HepG2 (cell line): Measurements from ENCODE around the gene OVOL2. TPM values are rescaled to one million over a fixed set of nuclear protein-coding genes. Genes with fewer than 3 reads are reported as not detected.
A peak's percentile ranks its signal among the peaks of the same experiment; 100 is the strongest.

ENCODE experiments used
- CEBPB ChIP-seq: IDR thresholded peaks from 2 replicates; pipeline ENCODE4 v1.6.1; 2011; ENCODE audit warnings: low read depth, low read length, improper control_type of control experiment, borderline replicate concordance
- ERF ChIP-seq: IDR thresholded peaks from 2 replicates; pipeline ENCODE4 v1.6.1; 2018; ENCODE audit warnings: missing biosample characterization, missing genetic modification reagents
- GLMP ChIP-seq: sonication (generic); formaldehyde crosslinking; IDR thresholded peaks from 2 replicates; pipeline ENCODE4 v1.9.0; 2021; ENCODE audit warnings: missing genetic modification reagents, mild to moderate bottlenecking, borderline replicate concordance
- HCFC1 ChIP-seq: fragments of 150-350 bp; IDR thresholded peaks from 2 replicates; pipeline ENCODE4 v1.6.1; 2014; ENCODE audit warnings: low read depth, low read length
- HHEX ChIP-seq: IDR thresholded peaks from 2 replicates; pipeline ENCODE4 v1.6.1; 2016; ENCODE audit warnings: control low read depth
- KLF11 ChIP-seq: IDR thresholded peaks from 2 replicates; pipeline ENCODE4 v1.6.1; 2016; ENCODE audit warnings: missing compliant biosample characterization
- PATZ1 ChIP-seq: sonication (generic); formaldehyde crosslinking; IDR thresholded peaks from 2 replicates; pipeline ENCODE4 v1.4.0; 2020; ENCODE audit warnings: missing genetic modification reagents
- PRMT3 ChIP-seq: sonication (generic); formaldehyde crosslinking; IDR thresholded peaks from 2 replicates; pipeline ENCODE4 v1.8.1; 2022; ENCODE audit warnings: low read depth, mild to moderate bottlenecking, moderate library complexity, missing genetic modification reagents, borderline replicate concordance
- RCOR2 ChIP-seq: IDR thresholded peaks from 2 replicates; pipeline ENCODE4 v1.6.1; 2016; ENCODE audit warnings: missing biosample characterization, missing genetic modification reagents
- SMAD1 ChIP-seq: sonication (generic); formaldehyde crosslinking; IDR thresholded peaks from 2 replicates; pipeline ENCODE4 v1.4.0; 2020; ENCODE audit warnings: missing genetic modification reagents, low read depth, mild to moderate bottlenecking, borderline replicate concordance
- SNAPC2 ChIP-seq: sonication (generic); formaldehyde crosslinking; IDR thresholded peaks from 2 replicates; pipeline ENCODE4 v1.8.1; 2022; ENCODE audit warnings: mild to moderate bottlenecking, missing genetic modification reagents
- TEAD2 ChIP-seq: sonication (generic); formaldehyde crosslinking; IDR thresholded peaks from 2 replicates; pipeline ENCODE4 v1.9.0; 2021; ENCODE audit warnings: missing genetic modification reagents
- ZNF430 ChIP-seq: sonication (generic); formaldehyde crosslinking; IDR thresholded peaks from 2 replicates; pipeline ENCODE4 v1.9.0; 2021; ENCODE audit warnings: mild to moderate bottlenecking, missing genetic modification reagents
- ZNF768 ChIP-seq: sonication (generic); formaldehyde crosslinking; IDR thresholded peaks from 2 replicates; pipeline ENCODE4 v1.4.0; 2020; ENCODE audit warnings: missing genetic modification reagents
- ZNF792 ChIP-seq: IDR thresholded peaks from 2 replicates; pipeline ENCODE4 v1.6.1; 2016
- polyA plus RNA-seq, 8 experiments: library from polyadenylated mRNA; depleted of rRNA in 3 of 8; stranded (reverse) in 7 of 8; unstranded in 1 of 8; fragments of >200 nt; fragmentation: Illumina TruSeq in 4 of 8; extraction: Trizol in 4 of 8; gene quantifications; 2 replicates each; pipeline versions ENCODE4 v1.2.1 to v1.2.3, GENCODE V29; 2011 to 2016; ENCODE audit warnings: low read depth in 4 of 8, missing spikeins in 1 of 8, mixed read lengths in 1 of 8; ENCODE audit not compliant: insufficient read depth in 1 of 8
- total RNA-seq, 5 experiments: library from RNA; depleted of rRNA; stranded (reverse); fragments of >200 nt; fragmentation: Illumina TruSeq; extraction: Trizol; gene quantifications; 2 replicates each; pipeline ENCODE4 v1.2.3, GENCODE V29; 2016; ENCODE audit warnings: low read depth in 1 of 5
- TF ChIP-seq, protein P1 (sequence below): sonication (generic); formaldehyde crosslinking; IDR thresholded peaks from 2 replicates; pipeline ENCODE4 v1.5.0; 2020; ENCODE audit warnings: missing genetic modification reagents
- TF ChIP-seq, protein P2 (sequence below): sonication (generic); formaldehyde crosslinking; IDR thresholded peaks from 2 replicates; pipeline ENCODE4 v1.4.0; 2020; ENCODE audit warnings: missing genetic modification reagents
- TF ChIP-seq, protein P3 (sequence below): IDR thresholded peaks from 2 replicates; pipeline ENCODE4 v1.6.1; 2016; ENCODE audit warnings: missing compliant biosample characterization, missing genetic modification reagents, borderline replicate concordance

OVOL2 gene
- total and polyA plus RNA-seq, 2 of the 13 experiments (the other 11 are each of a cell fraction or from before 2014, with no cell fraction given): 0.20 to 0.31 TPM

- TF ChIP-seq GLMP: no peak
- no peak for TF ChIP-seq SMAD1
- TF ChIP-seq KLF11: 0 out of 2 replicates have a peak, but pooled peaks have one; percentile 53
- no peak for TF ChIP-seq PRMT3
- TF ChIP-seq ERF (CRISPR knock-in tag): no peak
- TF ChIP-seq RCOR2: no peak
- TF ChIP-seq HHEX (CRISPR knock-in tag): no peak
- 0 out of 2 replicates have a peak, but pooled peaks have one; percentile 38 for TF ChIP-seq SNAPC2 (CRISPR knock-in tag)
- no peak for TF ChIP-seq HCFC1
- no peak for TF ChIP-seq TEAD2 (CRISPR knock-in tag)
- TF ChIP-seq ZNF430 (CRISPR knock-in tag): no peak
- TF ChIP-seq PATZ1 (CRISPR knock-in tag): peak; percentile 10; the same call in 1 of the 2 replicates
- TF ChIP-seq CEBPB: no peak
- TF ChIP-seq, protein P1, sequence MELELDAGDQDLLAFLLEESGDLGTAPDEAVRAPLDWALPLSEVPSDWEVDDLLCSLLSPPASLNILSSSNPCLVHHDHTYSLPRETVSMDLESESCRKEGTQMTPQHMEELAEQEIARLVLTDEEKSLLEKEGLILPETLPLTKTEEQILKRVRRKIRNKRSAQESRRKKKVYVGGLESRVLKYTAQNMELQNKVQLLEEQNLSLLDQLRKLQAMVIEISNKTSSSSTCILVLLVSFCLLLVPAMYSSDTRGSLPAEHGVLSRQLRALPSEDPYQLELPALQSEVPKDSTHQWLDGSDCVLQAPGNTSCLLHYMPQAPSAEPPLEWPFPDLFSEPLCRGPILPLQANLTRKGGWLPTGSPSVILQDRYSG: no peak
- TF ChIP-seq, protein P2, sequence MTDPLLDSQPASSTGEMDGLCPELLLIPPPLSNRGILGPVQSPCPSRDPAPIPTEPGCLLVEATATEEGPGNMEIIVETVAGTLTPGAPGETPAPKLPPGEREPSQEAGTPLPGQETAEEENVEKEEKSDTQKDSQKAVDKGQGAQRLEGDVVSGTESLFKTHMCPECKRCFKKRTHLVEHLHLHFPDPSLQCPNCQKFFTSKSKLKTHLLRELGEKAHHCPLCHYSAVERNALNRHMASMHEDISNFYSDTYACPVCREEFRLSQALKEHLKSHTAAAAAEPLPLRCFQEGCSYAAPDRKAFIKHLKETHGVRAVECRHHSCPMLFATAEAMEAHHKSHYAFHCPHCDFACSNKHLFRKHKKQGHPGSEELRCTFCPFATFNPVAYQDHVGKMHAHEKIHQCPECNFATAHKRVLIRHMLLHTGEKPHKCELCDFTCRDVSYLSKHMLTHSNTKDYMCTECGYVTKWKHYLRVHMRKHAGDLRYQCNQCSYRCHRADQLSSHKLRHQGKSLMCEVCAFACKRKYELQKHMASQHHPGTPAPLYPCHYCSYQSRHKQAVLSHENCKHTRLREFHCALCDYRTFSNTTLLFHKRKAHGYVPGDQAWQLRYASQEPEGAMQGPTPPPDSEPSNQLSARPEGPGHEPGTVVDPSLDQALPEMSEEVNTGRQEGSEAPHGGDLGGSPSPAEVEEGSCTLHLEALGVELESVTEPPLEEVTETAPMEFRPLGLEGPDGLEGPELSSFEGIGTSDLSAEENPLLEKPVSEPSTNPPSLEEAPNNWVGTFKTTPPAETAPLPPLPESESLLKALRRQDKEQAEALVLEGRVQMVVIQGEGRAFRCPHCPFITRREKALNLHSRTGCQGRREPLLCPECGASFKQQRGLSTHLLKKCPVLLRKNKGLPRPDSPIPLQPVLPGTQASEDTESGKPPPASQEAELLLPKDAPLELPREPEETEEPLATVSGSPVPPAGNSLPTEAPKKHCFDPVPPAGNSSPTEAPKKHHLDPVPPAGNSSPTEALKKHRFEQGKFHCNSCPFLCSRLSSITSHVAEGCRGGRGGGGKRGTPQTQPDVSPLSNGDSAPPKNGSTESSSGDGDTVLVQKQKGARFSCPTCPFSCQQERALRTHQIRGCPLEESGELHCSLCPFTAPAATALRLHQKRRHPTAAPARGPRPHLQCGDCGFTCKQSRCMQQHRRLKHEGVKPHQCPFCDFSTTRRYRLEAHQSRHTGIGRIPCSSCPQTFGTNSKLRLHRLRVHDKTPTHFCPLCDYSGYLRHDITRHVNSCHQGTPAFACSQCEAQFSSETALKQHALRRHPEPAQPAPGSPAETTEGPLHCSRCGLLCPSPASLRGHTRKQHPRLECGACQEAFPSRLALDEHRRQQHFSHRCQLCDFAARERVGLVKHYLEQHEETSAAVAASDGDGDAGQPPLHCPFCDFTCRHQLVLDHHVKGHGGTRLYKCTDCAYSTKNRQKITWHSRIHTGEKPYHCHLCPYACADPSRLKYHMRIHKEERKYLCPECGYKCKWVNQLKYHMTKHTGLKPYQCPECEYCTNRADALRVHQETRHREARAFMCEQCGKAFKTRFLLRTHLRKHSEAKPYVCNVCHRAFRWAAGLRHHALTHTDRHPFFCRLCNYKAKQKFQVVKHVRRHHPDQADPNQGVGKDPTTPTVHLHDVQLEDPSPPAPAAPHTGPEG: no peak; the same call in 1 of the 2 replicates
- TF ChIP-seq, protein P3, sequence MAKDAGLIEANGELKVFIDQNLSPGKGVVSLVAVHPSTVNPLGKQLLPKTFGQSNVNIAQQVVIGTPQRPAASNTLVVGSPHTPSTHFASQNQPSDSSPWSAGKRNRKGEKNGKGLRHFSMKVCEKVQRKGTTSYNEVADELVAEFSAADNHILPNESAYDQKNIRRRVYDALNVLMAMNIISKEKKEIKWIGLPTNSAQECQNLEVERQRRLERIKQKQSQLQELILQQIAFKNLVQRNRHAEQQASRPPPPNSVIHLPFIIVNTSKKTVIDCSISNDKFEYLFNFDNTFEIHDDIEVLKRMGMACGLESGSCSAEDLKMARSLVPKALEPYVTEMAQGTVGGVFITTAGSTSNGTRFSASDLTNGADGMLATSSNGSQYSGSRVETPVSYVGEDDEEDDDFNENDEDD (CRISPR knock-in tag): 0 out of 2 replicates have a peak, but pooled peaks have one; percentile 26
- TF ChIP-seq ZNF792: no peak
- peak; percentile 29; the same call in 1 of the 2 replicates for TF ChIP-seq ZNF768 (CRISPR knock-in tag)
These were observed at the start of gene OVOL2 (continued) for GRCh38 chr20:18057101-18057993.
